ENCODE results near the gene CALN1.
A peak's percentile ranks its signal among the peaks of the same experiment; 100 is the strongest.

Gene CALN1

DNA sequence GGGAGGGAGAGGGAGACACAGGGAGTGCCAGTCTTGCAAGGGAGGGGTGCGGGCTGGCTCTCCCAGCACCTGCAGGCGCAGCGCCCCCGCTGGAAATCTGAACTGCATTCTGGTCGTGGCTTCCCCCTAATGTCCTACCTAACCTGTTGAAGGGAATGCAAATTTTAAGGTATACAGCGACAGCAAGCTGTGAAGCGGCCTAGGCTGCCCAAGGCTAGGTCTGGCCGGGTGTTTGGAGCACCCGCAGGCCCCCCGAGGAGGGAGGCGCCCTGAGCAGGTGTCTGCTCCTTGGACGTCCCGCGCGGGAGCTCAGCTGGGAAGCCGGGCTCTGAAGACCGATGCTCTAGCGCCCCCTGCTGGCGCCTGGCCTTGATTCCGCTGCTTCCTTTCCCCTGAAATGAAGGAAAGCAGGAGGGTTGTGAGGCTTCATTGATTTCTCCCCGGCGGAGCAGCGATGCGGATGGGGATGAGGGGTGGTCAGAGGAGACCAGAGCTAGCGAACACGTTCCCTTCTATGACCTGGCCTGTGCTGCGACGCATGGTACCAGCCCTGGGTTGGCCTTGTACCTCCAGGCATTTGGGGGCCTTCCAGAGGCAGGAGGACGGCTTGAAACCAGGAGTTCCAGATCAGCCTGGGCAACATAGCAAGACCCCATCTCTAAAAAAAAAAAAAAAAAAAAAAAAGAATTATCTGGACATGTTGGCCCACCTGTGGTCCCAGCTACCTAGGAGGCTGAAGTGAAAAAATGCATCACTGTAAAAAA is 678.8 kb downstream of the CALN1 start:
- DNase-seq (ENCODE audit: low read depth) = peak; percentile 22
- H3K4me3 ChIP-seq (ENCODE audit: low read depth, low read length) = no peak overlapping the region
- TF ChIP-seq, protein P1, sequence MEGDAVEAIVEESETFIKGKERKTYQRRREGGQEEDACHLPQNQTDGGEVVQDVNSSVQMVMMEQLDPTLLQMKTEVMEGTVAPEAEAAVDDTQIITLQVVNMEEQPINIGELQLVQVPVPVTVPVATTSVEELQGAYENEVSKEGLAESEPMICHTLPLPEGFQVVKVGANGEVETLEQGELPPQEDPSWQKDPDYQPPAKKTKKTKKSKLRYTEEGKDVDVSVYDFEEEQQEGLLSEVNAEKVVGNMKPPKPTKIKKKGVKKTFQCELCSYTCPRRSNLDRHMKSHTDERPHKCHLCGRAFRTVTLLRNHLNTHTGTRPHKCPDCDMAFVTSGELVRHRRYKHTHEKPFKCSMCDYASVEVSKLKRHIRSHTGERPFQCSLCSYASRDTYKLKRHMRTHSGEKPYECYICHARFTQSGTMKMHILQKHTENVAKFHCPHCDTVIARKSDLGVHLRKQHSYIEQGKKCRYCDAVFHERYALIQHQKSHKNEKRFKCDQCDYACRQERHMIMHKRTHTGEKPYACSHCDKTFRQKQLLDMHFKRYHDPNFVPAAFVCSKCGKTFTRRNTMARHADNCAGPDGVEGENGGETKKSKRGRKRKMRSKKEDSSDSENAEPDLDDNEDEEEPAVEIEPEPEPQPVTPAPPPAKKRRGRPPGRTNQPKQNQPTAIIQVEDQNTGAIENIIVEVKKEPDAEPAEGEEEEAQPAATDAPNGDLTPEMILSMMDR (IDR thresholded peaks at IDR 0.05; ENCODE audit: low read depth, low read length, missing control alignments) = peak; percentile 81

DNA sequence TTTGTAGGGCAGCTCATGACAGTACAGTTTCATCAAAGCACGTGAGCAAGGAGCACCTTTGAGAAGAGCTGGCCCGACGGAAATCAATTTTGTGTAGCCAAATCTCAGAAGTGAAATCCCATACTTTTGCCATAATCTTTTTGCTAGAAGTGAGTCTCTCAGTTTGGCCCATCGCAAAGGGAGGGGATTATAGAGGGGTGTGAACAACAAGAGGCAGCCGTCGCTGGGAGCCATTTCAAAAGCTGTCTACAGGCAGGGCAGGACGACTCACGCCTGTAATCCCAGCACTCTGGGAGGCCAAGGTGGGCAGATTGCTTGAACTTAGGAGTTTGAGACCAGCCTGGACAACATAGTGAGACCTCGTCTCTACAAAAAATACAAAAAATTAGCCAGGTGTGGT is 680.4 kb downstream of the CALN1 start:
- H3K4me3 ChIP-seq (ENCODE audit: low read depth, low read length) = no peak overlapping the region
- DNase-seq (ENCODE audit: low read depth) = no peak
- TF ChIP-seq, protein P1 (IDR thresholded peaks at IDR 0.05; ENCODE audit: low read depth, low read length, missing control alignments) = no peak
